Stimulated activated CD8-positive, alpha-beta memory T cell treated with anti-CD3 and anti-CD28 coated beads, Interleukin-15, amount 100 ng/mL, for 1 hour (primary cell): ENCODE data around the gene PACS1.
A peak's percentile ranks its signal among the peaks of the same experiment; 100 is the strongest.

Experiments used
- DNase-seq: peaks from one replicate; pipeline ENCODE4 v3.0.0-alpha.2; 2020; ENCODE audit warnings: low read depth

The PACS1 gene

GRCh38 chr11:66187453-66187852 is 117.4 kb downstream of the PACS1 start:
- no peak for DNase-seq

- no peak for DNase-seq
Observed at GRCh38 chr11:66188580-66188979, 118.5 kb downstream of the PACS1 start.

GRCh38 chr11:66189031-66189745 is 119.1 kb downstream of the PACS1 start:
- no peak for DNase-seq

- no peak for DNase-seq
Observed at GRCh38 chr11:66190786-66191185, 120.7 kb downstream of the PACS1 start.

GRCh38 chr11:66192181-66192863 is 122.2 kb downstream of the PACS1 start:
- DNase-seq = no peak

GRCh38 chr11:66194391-66194790 is 124.3 kb downstream of the PACS1 start:
- no peak for DNase-seq

- no peak for DNase-seq
Observed at GRCh38 chr11:66195867-66196266, 125.8 kb downstream of the PACS1 start.

- DNase-seq = no peak
Observed at GRCh38 chr11:66203847-66204246, 133.8 kb downstream of the PACS1 start.

GRCh38 chr11:66204412-66204811 is 134.3 kb downstream of the PACS1 start:
- no peak for DNase-seq

- DNase-seq = no peak
Observed at GRCh38 chr11:66207816-66208215, 137.7 kb downstream of the PACS1 start.

- DNase-seq = no peak
Observed at GRCh38 chr11:66211100-66211499, 141.0 kb downstream of the PACS1 start.

GRCh38 chr11:66216911-66217310 is 146.8 kb downstream of the PACS1 start:
- no peak for DNase-seq

- DNase-seq = no peak
Observed at GRCh38 chr11:66218036-66218435, 148.0 kb downstream of the PACS1 start.

GRCh38 chr11:66218846-66219620 is 149.0 kb downstream of the PACS1 start:
- no peak for DNase-seq

- no peak for DNase-seq
Observed at GRCh38 chr11:66219846-66220565, 149.9 kb downstream of the PACS1 start.

- no peak for DNase-seq
Observed at GRCh38 chr11:66220566-66220935, 150.5 kb downstream of the PACS1 start.

- DNase-seq = no peak
Observed at GRCh38 chr11:66221012-66221411, 150.9 kb downstream of the PACS1 start.

GRCh38 chr11:66221726-66222236 is 151.7 kb downstream of the PACS1 start:
- no peak for DNase-seq

- peak; percentile 87 for DNase-seq
Observed at GRCh38 chr11:66222358-66223149, 152.5 kb downstream of the PACS1 start.

- no peak for DNase-seq
Observed at GRCh38 chr11:66224226-66224855, 154.3 kb downstream of the PACS1 start.

- no peak for DNase-seq
Observed at GRCh38 chr11:66225066-66225465, 155.0 kb downstream of the PACS1 start.
